GM19351 (cell line): ENCODE measurements around the gene BMPER.

Source experiments
- ATAC-seq: cut with Tn5 transposase; IDR thresholded peaks from one replicate; pipeline ENCODE4 v1.9.1; 2021; ENCODE audit warnings: mild to moderate bottlenecking, moderate library complexity; ENCODE audit not compliant: unreplicated experiment

BMPER gene

DNA sequence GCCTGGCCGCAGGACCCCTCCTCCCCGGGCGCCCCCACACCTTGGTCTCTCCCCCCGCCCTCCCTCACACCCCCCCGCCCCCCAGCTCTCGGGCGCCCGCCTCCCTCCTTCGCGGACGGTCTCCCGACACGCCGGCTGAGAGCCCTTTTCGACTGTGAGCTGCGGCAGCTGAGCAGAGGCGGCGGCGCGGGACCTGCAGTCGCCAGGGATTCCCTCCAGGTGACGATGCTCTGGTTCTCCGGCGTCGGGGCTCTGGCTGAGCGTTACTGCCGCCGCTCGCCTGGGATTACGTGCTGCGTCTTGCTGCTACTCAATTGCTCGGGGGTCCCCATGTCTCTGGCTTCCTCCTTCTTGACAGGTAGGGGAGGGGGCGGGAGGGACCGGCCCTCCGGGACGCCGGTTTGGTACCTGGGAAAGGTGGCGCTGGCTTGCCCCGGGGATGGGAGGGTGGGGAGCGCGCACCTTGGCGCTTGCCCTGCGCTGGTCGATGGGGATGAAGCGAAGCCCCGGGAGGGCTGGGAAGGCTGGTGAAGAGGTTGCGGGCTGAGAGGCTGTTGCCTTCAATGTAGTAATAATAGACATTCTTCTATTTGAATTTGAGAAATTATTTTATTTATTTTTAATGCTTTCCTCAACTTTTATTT, at the start of gene BMPER:
TSS of gene BMPER (plus strand) at position 151 of the 644 bp plus-strand sequence. CDS start at position 226, 75 bp downstream.
- ATAC-seq, result no peak

DNA sequence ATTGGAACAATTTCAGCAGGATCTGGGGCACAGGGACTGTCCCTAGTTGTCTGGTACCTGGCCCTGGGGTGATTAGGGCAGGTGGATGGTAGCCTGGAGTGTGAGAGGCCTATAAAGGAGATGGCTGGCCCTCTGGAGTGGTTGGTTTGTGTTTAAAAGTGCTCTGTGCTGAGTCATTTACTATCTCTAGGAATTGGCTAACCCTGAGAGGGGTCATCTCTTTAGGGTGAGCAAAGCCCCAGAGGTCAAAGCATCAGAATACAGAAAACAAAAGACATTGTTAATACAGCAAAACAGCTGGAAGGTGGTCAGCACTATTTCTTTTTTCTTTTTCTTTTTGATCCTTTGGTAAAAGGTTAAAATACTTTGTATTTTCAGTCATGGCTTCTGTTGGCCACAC, 43.4 kb upstream of the BMPER start:
- no peak for ATAC-seq

GRCh38 chr7:33862946-33863814, 42.2 kb upstream of the BMPER start:
- ATAC-seq, result no peak

DNA sequence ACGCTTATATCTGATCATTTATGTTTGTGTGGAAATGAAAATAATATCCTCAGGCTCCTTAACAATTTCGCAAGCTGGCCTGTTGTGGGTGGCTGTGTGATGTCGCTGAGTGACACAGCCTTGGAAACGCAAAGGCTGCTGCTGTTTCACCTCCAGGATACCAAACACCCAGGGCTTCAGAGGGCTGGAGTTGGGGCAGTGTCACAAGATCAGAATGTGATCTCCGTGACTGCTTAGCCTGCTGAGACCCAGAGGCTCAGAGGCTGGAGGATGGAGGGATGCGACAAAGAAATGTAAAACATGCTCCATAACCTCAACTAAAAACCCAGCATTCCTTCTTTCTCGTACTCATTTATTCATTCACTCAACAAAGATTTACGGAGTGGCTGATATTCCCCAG, 37.2 kb upstream of the BMPER start:
- ATAC-seq, result no peak

DNA sequence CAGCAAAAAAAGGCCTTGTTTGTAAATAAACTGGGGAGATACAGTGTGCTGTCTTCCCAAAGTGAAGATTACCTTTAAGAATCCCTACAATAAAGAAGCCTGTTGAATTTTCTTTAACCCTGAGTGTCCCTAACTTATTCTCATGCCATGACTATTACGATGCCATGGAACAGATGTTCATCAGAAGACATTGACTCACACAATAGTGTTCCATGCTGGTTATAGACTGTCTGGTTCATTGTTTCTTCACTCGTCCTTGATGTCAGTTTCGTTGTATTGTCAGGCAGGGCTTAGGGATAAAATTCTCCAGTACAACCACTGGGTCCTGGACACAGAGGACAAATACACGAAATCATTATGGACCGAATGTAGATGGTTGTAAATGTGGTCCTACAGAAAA, 36.2 kb upstream of the BMPER start:
- ATAC-seq, result no peak

DNA sequence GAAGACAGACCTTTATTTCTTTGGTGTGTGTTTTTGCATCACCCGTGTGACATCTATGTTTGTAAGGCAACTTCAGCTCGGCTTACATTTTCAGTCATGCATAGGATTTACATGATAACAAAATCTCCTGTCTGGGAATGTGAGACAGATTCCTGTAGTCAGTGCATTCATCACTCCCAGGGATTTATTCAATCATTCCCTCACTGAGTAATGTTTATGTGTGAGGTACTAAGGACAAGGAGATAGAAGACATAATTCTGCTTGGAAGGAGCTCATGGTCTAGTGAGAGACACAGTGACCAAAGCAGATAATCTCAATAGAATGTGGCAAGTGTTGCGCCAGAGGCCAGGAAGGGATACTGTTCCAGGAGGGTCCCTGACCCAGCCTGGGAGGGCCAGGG, 35.2 kb upstream of the BMPER start:
- ATAC-seq, result no peak

DNA sequence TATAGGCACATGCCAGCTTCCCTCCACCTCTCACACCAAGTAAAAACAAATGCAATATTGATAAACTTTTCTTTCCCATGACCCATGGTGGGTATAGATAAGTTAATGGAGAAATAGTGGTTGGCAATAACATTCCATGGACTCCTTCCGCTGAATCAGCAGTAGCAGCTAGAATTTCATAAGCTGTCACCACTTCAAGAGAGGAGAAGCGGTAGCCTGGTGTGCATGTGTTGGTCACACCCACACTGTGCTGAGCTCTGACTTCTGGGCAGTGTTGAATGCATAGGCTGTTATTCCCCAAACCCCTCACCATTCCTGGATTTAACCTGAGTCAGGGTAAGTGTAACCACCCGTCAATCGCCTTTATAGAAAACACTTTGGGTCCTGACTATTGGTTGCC, 32.5 kb upstream of the BMPER start:
- ATAC-seq, result no peak

DNA sequence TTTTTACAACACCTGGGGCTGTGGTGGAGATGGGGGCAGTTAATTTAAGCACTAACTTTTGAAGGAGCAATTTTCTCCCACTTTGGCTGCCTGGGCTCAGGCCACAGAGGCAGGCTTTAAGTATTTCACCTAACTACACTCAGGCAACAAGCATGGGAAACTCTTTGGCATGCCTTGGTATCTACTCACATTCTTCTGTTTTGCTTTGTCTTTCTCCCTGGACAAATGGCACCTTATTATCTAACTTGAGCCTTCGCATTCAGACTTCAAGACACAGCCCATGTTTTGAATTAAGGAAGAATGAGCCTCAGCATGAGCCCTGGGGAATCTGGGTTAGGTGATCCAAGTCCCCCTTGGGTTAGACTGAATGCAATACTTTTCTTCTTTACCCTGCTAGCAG, 31.8 kb upstream of the BMPER start:
- no peak for ATAC-seq

- no peak for ATAC-seq
Observed at GRCh38 chr7:33873981-33874750, 31.2 kb upstream of the BMPER start.

GRCh38 chr7:33874943-33875342, 30.4 kb upstream of the BMPER start:
- no peak for ATAC-seq

- ATAC-seq, result no peak
Observed at GRCh38 chr7:33876596-33877274, 28.6 kb upstream of the BMPER start.

GRCh38 chr7:33880787-33881186, 24.6 kb upstream of the BMPER start:
- no peak for ATAC-seq

- ATAC-seq, result no peak
Observed at GRCh38 chr7:33881316-33881715, 24.0 kb upstream of the BMPER start.

DNA sequence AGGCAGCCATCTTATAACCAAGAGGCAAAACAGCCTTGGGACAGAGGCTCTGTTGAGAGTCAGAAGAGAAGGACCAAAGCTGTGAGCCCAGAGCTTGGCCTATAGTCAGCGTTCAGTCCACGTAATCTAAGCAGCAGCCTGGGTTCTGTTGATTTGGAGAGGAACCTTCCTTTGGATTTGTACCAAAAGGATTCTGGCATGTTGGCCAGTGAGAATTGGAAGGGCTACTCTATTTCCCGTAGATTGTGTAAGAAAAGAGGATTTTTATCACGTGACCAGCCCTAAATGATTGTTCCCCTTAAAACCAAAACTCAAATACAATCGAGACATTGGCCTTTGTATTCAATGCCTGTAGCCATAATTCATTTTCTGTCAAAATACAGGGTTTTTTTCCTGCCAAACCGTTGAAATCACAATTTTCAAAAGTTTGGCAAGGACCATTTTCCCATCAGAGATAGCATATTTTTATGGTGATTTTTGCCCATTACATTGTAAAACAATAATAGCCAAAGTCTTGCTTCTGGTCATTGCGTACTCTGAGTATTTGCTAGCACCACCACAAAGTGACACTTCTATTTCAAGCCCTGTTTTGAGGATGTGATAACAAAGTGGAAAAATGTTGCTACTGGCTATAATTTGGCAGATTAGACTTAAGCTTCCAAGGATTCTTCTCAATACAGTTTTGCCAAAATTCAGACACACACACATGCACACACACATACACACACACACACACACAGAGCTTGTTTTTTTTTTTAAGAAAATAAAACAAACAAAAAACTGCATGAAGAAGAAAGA, 23.1 kb upstream of the BMPER start:
- ATAC-seq, result no peak

- no peak for ATAC-seq
Observed at GRCh38 chr7:33882950-33883670, 22.2 kb upstream of the BMPER start.

GRCh38 chr7:33883671-33883965, 21.7 kb upstream of the BMPER start:
- no peak for ATAC-seq

- ATAC-seq, result no peak
Observed at GRCh38 chr7:33885290-33886148, 19.8 kb upstream of the BMPER start.

GRCh38 chr7:33886149-33886623, 19.2 kb upstream of the BMPER start:
- ATAC-seq, result no peak
